Cardiac atrium fibroblast (primary cell): Measurements from ENCODE around the gene GPR132. TPM values are rescaled to one million over a fixed set of nuclear protein-coding genes. Genes with fewer than 3 reads are reported as not detected.

Experiments
- total RNA-seq: library from RNA; depleted of rRNA; stranded (reverse); fragments of >200 nt; gene quantifications from 2 replicates; pipeline ENCODE4 v1.2.3, GENCODE V29; 2015

GPR132 gene
- not detected in 2 replicates for total RNA-seq

GRCh38 chr14:105065280-105066228 is at the start of gene GPR132:
GPR132 (minus strand) TSS chr14:105065430; CDS start chr14:105055420, 10,010 bp downstream.

GRCh38 chr14:105020815-105021655 is 44.2 kb downstream of the GPR132 start, which contains the start of gene CDCA4:
CDCA4 (minus strand) TSS chr14:105021083; CDS start chr14:105011929, 9,154 bp downstream.

Other genes starting within 250 kb of the GPR132 start
- gene CEP170B, start 200.2 kb downstream of the GPR132 start, total RNA-seq = 17.5 and 17.8 TPM in 2 replicates
- gene PLD4, start 140.6 kb downstream of the GPR132 start, total RNA-seq = not detected in 2 replicates
- 28.5 and 28.7 TPM in 2 replicates for gene AHNAK2, start 87.1 kb downstream of the GPR132 start, total RNA-seq
- gene CLBA1, start 79.6 kb downstream of the GPR132 start, total RNA-seq = 4.9 and 11.5 TPM in 2 replicates
- 11.4 and 11.5 TPM in 2 replicates for gene CDCA4, start 44.3 kb downstream of the GPR132 start, total RNA-seq
- gene JAG2, start 103.3 kb upstream of the GPR132 start, total RNA-seq = 4.3 and 4.4 TPM in 2 replicates
- gene NUDT14, start 115.9 kb upstream of the GPR132 start, total RNA-seq = 5.7 and 9.6 TPM in 2 replicates
- gene BTBD6, start 183.1 kb upstream of the GPR132 start, total RNA-seq = 48.7 and 53.6 TPM in 2 replicates
- gene BRF1, start 235.6 kb upstream of the GPR132 start, total RNA-seq = 32.7 and 40.8 TPM in 2 replicates
- 35.2 and 61.7 TPM in 2 replicates for gene PACS2, start 249.3 kb upstream of the GPR132 start, total RNA-seq